Neural progenitor cell (in vitro differentiated cells): ENCODE results near the gene RETN. TPM values are rescaled to one million over a fixed set of nuclear protein-coding genes. Genes with fewer than 3 reads are reported as not detected.

ENCODE experiments used
- DNase-seq: peaks from one replicate; pipeline ENCODE4 v3.0.0-alpha.2; 2016; ENCODE audit warnings: low spot score
- H2AFZ ChIP-seq: fragments of 200-600 bp; sonication (generic); replicated peaks from 2 replicates; pipeline ENCODE4 v1.6.1; 2016; ENCODE audit warnings: antibody characterized with exemption
- H3F3A ChIP-seq: fragments of 200-600 bp; sonication (generic); 2 replicates; pipeline ENCODE4 v1.6.1; 2016; ENCODE audit warnings: antibody characterized with exemption, low read depth
- H3K27ac ChIP-seq: fragments of 200-600 bp; sonication (generic); 2 replicates; pipeline ENCODE4 v1.5.1; 2016; ENCODE audit warnings: mild to moderate bottlenecking
- H3K27me3 ChIP-seq: fragments of 200-600 bp; sonication (generic); 2 replicates; pipeline ENCODE4 v1.6.1; 2016; ENCODE audit warnings: mild to moderate bottlenecking, moderate library complexity
- H3K36me3 ChIP-seq: fragments of 200-600 bp; sonication (generic); 2 replicates; pipeline ENCODE4 v1.5.1; 2016
- H3K4me1 ChIP-seq: fragments of 200-600 bp; sonication (generic); 2 replicates; pipeline ENCODE4 v1.6.1; 2016; ENCODE audit warnings: mixed run types
- H3K4me2 ChIP-seq: fragments of 200-600 bp; sonication (generic); 2 replicates; pipeline ENCODE4 v1.6.1; 2016
- H3K4me3 ChIP-seq: fragments of 200-600 bp; sonication (generic); 2 replicates; pipeline ENCODE4 v1.5.1; 2016
- H3K79me2 ChIP-seq: fragments of 200-600 bp; sonication (generic); 2 replicates; pipeline ENCODE4 v1.6.1; 2016; ENCODE audit warnings: low read depth
- H3K9ac ChIP-seq: fragments of 200-600 bp; sonication (generic); 2 replicates; pipeline ENCODE4 v1.6.1; 2016
- H3K9me3 ChIP-seq: fragments of 200-600 bp; sonication (generic); 2 replicates; pipeline ENCODE4 v1.5.1; 2016; ENCODE audit warnings: low read depth
- H4K20me1 ChIP-seq: fragments of 200-600 bp; sonication (generic); 2 replicates; pipeline ENCODE4 v1.6.1; 2016; ENCODE audit warnings: low read depth
- H3K27ac Mint-ChIP-seq: 3 replicates; pipeline ENCODE4 v1.8.0; 2021; ENCODE audit warnings: mixed read lengths
- H3K27me3 Mint-ChIP-seq: 2 replicates; pipeline ENCODE4 v1.8.0; 2022; ENCODE audit warnings: low read depth, mild to moderate bottlenecking, inconsistent platforms, moderate library complexity, mixed read lengths; ENCODE audit not compliant: insufficient read depth
- H3K36me3 Mint-ChIP-seq: 3 replicates; pipeline ENCODE4 v1.8.0; 2021; ENCODE audit warnings: mixed read lengths
- H3K4me1 Mint-ChIP-seq: 3 replicates; pipeline ENCODE4 v1.8.0; 2021; ENCODE audit warnings: mixed read lengths
- H3K4me3 Mint-ChIP-seq: 3 replicates; pipeline ENCODE4 v1.8.0; 2021; ENCODE audit warnings: mild to moderate bottlenecking, moderate library complexity, mixed read lengths
- H3K9me3 Mint-ChIP-seq: 3 replicates; pipeline ENCODE4 v1.8.0; 2020; ENCODE audit warnings: mixed read lengths
- CTCF ChIP-seq: fragments of 200-600 bp; sonication (generic); IDR thresholded peaks from 2 replicates; pipeline ENCODE4 v1.5.1; 2017; ENCODE audit warnings: antibody characterized with exemption, mild to moderate bottlenecking
- EZH2 ChIP-seq: fragments of 200-600 bp; sonication (generic); IDR thresholded peaks from 2 replicates; pipeline ENCODE4 v1.6.1; 2017; ENCODE audit warnings: antibody characterized with exemption, mild to moderate bottlenecking, moderate library complexity
- EZH2phosphoT487 ChIP-seq: fragments of 200-600 bp; sonication (generic); IDR thresholded peaks from 2 replicates; pipeline ENCODE4 v1.6.1; 2017; ENCODE audit warnings: antibody characterized with exemption
- total RNA-seq: library from RNA; depleted of rRNA; stranded (reverse); fragments of >200 nt; gene quantifications from 2 replicates; pipeline ENCODE4 v1.2.3, GENCODE V29; 2015; ENCODE audit warnings: low replicate concordance

RETN gene
- total RNA-seq, 1 donor from 2014 or later = not detected

DNA sequence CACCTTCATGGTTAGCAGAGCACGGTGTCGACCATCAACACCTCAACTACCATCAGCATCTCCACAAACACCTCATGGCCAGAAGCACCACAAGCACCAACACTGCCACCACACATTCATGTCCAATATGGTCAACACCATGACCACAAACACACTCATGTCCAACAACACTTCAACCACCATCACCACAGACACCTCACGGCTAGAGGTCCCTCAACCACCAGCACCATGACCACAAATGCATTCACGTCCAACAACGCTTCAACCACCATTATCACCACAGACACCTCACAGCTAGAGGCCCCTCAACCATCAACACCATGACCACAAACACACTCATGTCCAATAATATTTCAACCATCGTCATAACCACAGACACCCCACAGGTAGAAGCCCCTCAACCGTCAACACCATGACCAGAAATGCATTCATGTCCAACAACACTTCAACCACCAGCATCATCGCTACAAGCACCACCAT lies 22.0 kb downstream of the RETN start:
- no peaks in the 10 kb centered on the region for H4K20me1 ChIP-seq
- no peak overlapping the region for H2AFZ ChIP-seq
- no peak overlapping the region for H3K4me2 ChIP-seq
- Mint-ChIP-seq H3K4me1 (no peaks in the 10 kb centered on the region), H3K27ac (no peak overlapping the region), H3K4me3 (no peak overlapping the region), H3K36me3 (no peaks in the 10 kb centered on the region), H3K27me3 (peaks cover 3% of the 10 kb centered on the region), H3K9me3 (no peaks in the 10 kb centered on the region)
- H3K4me1 ChIP-seq = no peaks in the 10 kb centered on the region
- no peaks in the 10 kb centered on the region for H3K9me3 ChIP-seq
- no peak for DNase-seq
- TF ChIP-seq EZH2 = no peak
- TF ChIP-seq CTCF = no peak
- no peak for TF ChIP-seq EZH2phosphoT487
- H3K27ac ChIP-seq = no peak overlapping the region
- no peaks in the 10 kb centered on the region for H3F3A ChIP-seq
- no peak overlapping the region for H3K4me3 ChIP-seq
- H3K79me2 ChIP-seq = no peaks in the 10 kb centered on the region
- H3K36me3 ChIP-seq = no peaks in the 10 kb centered on the region
- H3K27me3 ChIP-seq = peaks cover 11% of the 10 kb centered on the region
- H3K9ac ChIP-seq = no peak overlapping the region

DNA sequence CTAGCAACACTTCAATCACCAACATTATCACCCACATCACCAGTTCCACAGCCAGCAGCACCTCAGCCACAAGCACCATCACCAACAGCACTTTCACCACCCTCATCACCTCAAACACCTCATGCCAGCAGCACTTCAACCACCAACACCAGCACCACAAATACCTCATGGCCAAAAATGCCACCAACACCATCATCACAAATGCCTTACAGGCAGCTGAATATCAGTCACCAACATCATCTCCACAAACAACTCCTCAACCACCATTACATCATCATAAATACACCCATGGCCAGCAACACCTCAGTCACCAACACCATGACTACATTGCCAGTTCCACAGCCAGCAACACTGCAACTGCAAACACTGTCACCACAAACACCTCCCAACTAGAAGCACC lies 22.6 kb downstream of the RETN start:
- DNase-seq = no peak
- Histone ChIP-seq H3K4me1 (no peaks in the 10 kb centered on the region), H3K36me3 (no peaks in the 10 kb centered on the region), H3K9ac (no peak overlapping the region), H3K9me3 (no peaks in the 10 kb centered on the region), H3K27me3 (peaks cover 15% of the 10 kb centered on the region), H3K4me2 (no peak overlapping the region), H3K79me2 (no peaks in the 10 kb centered on the region), H3K27ac (no peak overlapping the region), H2AFZ (no peak overlapping the region), H3K4me3 (no peak overlapping the region), H4K20me1 (no peaks in the 10 kb centered on the region), H3F3A (no peaks in the 10 kb centered on the region)
- Mint-ChIP-seq H3K4me1 (no peaks in the 10 kb centered on the region), H3K27me3 (peaks cover 3% of the 10 kb centered on the region), H3K4me3 (no peak overlapping the region), H3K36me3 (no peaks in the 10 kb centered on the region), H3K27ac (no peak overlapping the region), H3K9me3 (no peaks in the 10 kb centered on the region)
- TF ChIP-seq EZH2phosphoT487 (no peak), CTCF (no peak), EZH2 (no peak)

GRCh38 chr19:7692417-7693088 lies 23.7 kb downstream of the RETN start:
- H3K27me3 ChIP-seq = peaks cover 24% of the 10 kb centered on the region
- no peak overlapping the region for H3K4me3 ChIP-seq
- H3F3A ChIP-seq = no peaks in the 10 kb centered on the region
- no peaks in the 10 kb centered on the region for H3K9me3 Mint-ChIP-seq
- no peak overlapping the region for H2AFZ ChIP-seq
- no peak for DNase-seq
- H3K9me3 ChIP-seq = no peaks in the 10 kb centered on the region
- no peaks in the 10 kb centered on the region for H3K4me1 ChIP-seq
- H3K27ac ChIP-seq = no peak overlapping the region
- H3K36me3 ChIP-seq = no peaks in the 10 kb centered on the region
- no peak overlapping the region for H3K4me2 ChIP-seq
- TF ChIP-seq EZH2phosphoT487 (no peak), EZH2 (no peak), CTCF (no peak)
- no peaks in the 10 kb centered on the region for H4K20me1 ChIP-seq
- H3K27ac Mint-ChIP-seq = no peak overlapping the region
- no peaks in the 10 kb centered on the region for H3K79me2 ChIP-seq
- H3K27me3 Mint-ChIP-seq = peaks cover 3% of the 10 kb centered on the region
- no peak overlapping the region for H3K9ac ChIP-seq
- no peak overlapping the region for H3K4me3 Mint-ChIP-seq
- no peaks in the 10 kb centered on the region for H3K4me1 Mint-ChIP-seq
- H3K36me3 Mint-ChIP-seq = no peaks in the 10 kb centered on the region
